ENCODE measurements around the gene STT3B.

DNA sequence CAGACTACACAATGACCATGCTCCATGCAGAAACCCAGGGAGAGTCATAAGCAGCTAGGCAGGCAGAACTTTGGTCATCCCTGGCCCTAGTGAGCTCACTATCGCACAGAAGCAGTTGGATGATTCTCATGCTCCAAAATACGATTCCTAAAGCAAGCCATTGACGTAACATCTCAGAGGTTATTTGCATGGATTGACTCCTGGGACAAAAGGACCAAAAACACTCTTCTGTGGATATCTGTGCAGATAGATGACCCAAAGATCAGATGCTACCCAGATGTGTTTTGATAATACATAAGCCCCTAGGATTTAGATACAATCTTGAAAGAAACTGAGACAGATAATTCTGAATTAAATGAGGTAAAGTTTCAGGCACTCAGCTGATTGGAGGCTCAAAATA lies 33.4 kb upstream of the STT3B start:
- TF ChIP-seq, protein P1, sequence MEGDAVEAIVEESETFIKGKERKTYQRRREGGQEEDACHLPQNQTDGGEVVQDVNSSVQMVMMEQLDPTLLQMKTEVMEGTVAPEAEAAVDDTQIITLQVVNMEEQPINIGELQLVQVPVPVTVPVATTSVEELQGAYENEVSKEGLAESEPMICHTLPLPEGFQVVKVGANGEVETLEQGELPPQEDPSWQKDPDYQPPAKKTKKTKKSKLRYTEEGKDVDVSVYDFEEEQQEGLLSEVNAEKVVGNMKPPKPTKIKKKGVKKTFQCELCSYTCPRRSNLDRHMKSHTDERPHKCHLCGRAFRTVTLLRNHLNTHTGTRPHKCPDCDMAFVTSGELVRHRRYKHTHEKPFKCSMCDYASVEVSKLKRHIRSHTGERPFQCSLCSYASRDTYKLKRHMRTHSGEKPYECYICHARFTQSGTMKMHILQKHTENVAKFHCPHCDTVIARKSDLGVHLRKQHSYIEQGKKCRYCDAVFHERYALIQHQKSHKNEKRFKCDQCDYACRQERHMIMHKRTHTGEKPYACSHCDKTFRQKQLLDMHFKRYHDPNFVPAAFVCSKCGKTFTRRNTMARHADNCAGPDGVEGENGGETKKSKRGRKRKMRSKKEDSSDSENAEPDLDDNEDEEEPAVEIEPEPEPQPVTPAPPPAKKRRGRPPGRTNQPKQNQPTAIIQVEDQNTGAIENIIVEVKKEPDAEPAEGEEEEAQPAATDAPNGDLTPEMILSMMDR (optimal IDR thresholded peaks at IDR 0.05 in 1 of 3, IDR thresholded peaks at IDR 0.05 in 1 of 3, conservative IDR thresholded peaks at IDR 0.05 in 1 of 3; ENCODE audit: extremely low read depth in 1 of 3, insufficient read depth in 2 of 3, low read length in 3 of 3): no peak
- TF ChIP-seq EZH2 (IDR thresholded peaks at IDR 0.05; ENCODE audit: low read length): no peak

Measured in keratinocyte (primary cell).